Activated T-helper 1 cell treated with anti-CD3 and anti-CD28 coated beads, Interleukin-12 subunit alpha, Interleukin-12 subunit beta, Interleukin-2, Interleukin-4 antibody, amounts not matched to agents 30 ng/mL and 10 ng/mL and 1 ng/mL, durations not matched to agents 14 hours and 24 hours and 36 hours (primary cell): ENCODE measurements around the gene IL2. TPM values are rescaled to one million over a fixed set of nuclear protein-coding genes. Genes with fewer than 3 reads are reported as not detected.
A peak's percentile ranks its signal among the peaks of the same experiment; 100 is the strongest.

Experiments
- DNase-seq: peaks from one replicate; pipeline ENCODE4 v3.0.0; 2021; ENCODE audit warnings: low spot score
- H3K27ac Mint-ChIP-seq: one replicate; pipeline ENCODE4 v1.8.0; 2021; ENCODE audit warnings: mild to moderate bottlenecking, mixed read lengths
- H3K27me3 Mint-ChIP-seq: one replicate; pipeline ENCODE4 v1.8.0; 2022; ENCODE audit warnings: mild to moderate bottlenecking, moderate library complexity, mixed read lengths; ENCODE audit not compliant: insufficient read depth
- H3K36me3 Mint-ChIP-seq: one replicate; pipeline ENCODE4 v1.8.0; 2021; ENCODE audit warnings: low read depth, mixed read lengths
- H3K4me1 Mint-ChIP-seq: one replicate; pipeline ENCODE4 v1.8.0; 2021; ENCODE audit warnings: low read depth, mixed read lengths
- H3K4me3 Mint-ChIP-seq: one replicate; pipeline ENCODE4 v1.8.0; 2021; ENCODE audit warnings: mild to moderate bottlenecking, moderate library complexity, mixed read lengths
- H3K9me3 Mint-ChIP-seq: one replicate; pipeline ENCODE4 v1.8.0; 2021; ENCODE audit warnings: mixed read lengths
- intact Hi-C: fragments of 100-400 bp; cut with micrococcal nuclease; formaldehyde crosslinking; loops from one replicate; pipeline ENCODE4 v1.15.1; 2024
- total RNA-seq: library from RNA; stranded (reverse); gene quantifications from 2 replicates; pipeline ENCODE4 v1.2.3, GENCODE V29; 2022

Gene IL2
- 595 and 611 TPM in 2 replicates for total RNA-seq

DNA sequence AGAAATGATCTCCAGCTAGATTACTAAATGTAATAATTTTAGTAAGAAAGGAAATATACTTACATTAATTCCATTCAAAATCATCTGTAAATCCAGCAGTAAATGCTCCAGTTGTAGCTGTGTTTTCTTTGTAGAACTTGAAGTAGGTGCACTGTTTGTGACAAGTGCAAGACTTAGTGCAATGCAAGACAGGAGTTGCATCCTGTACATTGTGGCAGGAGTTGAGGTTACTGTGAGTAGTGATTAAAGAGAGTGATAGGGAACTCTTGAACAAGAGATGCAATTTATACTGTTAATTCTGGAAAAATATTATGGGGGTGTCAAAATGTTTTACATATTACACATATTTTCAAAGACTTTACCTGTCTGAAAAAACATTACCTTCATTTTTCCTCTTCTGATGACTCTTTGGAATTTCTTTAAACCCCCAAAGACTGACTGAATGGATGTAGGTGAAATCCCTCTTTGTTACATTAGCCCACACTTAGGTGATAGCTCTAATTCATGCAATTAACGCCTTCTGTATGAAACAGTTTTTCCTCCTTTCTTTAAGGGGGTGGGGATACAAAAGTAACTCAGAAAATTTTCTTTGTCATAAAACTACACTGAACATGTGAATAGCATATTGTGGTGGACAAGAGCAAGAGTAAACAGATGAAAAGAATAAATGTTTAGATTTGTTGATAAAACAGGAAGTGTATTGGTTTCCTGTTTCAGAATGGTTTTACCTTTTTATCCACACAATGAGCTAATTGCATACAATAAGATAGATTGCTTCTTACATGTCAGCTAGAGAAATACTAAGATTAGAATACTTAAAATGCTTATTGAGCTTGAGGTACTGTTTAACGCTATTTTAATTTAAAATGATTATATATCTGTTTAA lies at the start of gene IL2:
TSS of gene IL2 (minus strand) at position 495 of the 886 bp plus-strand sequence. CDS start at position 210, 285 bp downstream.
- no peaks in the 10 kb centered on the region for H3K27me3 Mint-ChIP-seq
- H3K4me3 Mint-ChIP-seq: peak within 1 kb of the TSS; percentile 78
- peak within 1 kb of the TSS; percentile 87 for H3K27ac Mint-ChIP-seq
- peaks cover 19% of the 10 kb centered on the region for H3K36me3 Mint-ChIP-seq
- H3K9me3 Mint-ChIP-seq: no peaks in the 10 kb centered on the region
- DNase-seq: no peak
- peaks cover 60% of the 10 kb centered on the region for H3K4me1 Mint-ChIP-seq
- intact Hi-C loops: loop anchor here (2.0 to 10.0 kb wide), 6 partner anchors 139 to 958 kb away; partner anchors contain the start of genes BLTP1 and NUDT6

DNA sequence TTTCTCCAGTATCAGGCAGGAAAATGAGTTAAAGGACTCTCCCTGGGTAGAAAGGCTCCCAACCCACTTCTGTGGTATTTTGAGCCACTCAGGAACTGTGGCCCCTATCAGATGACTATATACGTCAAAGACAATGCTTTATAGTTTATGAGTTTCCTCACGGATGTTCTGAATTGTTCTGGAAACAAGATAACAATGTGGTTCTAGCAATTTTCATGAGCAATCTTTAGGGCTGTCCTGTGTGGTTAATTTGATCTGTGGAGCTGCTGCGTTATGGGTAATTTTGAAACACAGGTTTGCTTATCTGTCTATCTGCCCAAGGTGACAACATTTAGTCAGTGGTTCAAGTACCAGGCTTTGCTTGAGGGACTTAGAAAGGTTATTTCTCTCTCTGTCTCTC lies 46.7 kb upstream of the IL2 start:
- H3K4me3 Mint-ChIP-seq: peak overlapping the region; percentile 21
- H3K27ac Mint-ChIP-seq: peak overlapping the region; percentile 64
- no peaks in the 10 kb centered on the region for H3K27me3 Mint-ChIP-seq
- H3K4me1 Mint-ChIP-seq: peaks cover 69% of the 10 kb centered on the region
- DNase-seq: no peak
- H3K36me3 Mint-ChIP-seq: peaks cover 10% of the 10 kb centered on the region
- peaks cover 5% of the 10 kb centered on the region for H3K9me3 Mint-ChIP-seq
- intact Hi-C loops: loop anchor here (1.0 to 2.0 kb wide), 5 partner anchors 32 to 118 kb away; partner anchors contain the start of gene IL21

DNA sequence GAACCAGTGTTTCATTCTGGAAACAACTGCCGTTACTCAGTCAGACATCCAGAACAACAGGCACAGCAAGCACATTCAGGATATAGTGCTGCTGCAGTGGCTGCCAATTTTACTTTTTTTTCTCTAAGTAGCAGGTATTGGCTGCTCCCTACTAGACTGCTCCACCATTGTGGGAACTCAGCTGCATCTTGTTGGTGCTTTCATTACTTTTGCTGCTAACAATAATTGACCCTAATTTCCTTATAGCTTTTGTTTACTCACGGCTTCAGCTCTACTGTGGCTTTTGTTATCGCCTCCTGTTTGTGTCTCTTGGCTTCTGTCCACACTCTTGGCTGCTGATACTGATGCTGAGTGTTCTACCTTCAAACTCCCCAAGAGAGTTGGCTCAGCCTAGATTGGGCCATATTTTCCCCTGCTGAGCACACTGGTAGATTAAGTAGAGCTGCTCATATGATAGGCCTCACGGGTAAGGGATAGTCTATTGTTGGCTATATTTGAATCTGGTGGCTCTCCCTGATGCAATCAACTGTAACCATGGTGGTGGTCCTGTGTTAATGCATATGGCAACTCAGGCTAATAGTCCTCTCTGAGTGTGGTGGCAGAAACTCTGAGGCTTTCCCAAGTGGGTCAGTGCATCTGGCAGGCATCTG lies 44.5 kb upstream of the IL2 start:
- no peak for DNase-seq
- H3K9me3 Mint-ChIP-seq: peaks cover 6% of the 10 kb centered on the region
- no peaks in the 10 kb centered on the region for H3K27me3 Mint-ChIP-seq
- intact Hi-C loops: no loop called here
- H3K4me1 Mint-ChIP-seq: peaks cover 48% of the 10 kb centered on the region
- no peak overlapping the region for H3K4me3 Mint-ChIP-seq
- peak overlapping the region; percentile 24 for H3K27ac Mint-ChIP-seq
- peaks cover 10% of the 10 kb centered on the region for H3K36me3 Mint-ChIP-seq

DNA sequence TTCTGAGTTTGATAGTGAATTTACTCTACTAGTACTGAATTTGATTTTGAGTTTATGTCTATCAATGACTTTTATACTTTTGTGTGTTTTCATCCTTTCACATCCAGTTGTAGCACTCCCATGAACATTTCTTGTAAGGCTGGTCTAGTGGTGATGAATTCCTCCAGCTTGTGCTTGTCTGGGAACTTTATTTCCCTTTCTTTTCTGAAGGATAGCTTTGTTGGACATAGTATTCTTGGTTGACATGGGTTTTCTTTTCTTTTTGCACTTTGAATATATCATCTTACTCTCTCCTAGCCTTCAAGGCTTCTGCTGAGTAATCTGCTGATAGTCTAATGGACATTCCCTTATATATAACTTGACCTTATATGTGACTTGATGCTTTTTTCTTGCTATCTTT lies 32.5 kb upstream of the IL2 start:
- Mint-ChIP-seq H3K4me1 (no peaks in the 10 kb centered on the region), H3K36me3 (peaks cover 7% of the 10 kb centered on the region), H3K9me3 (peaks cover 55% of the 10 kb centered on the region), H3K4me3 (no peak overlapping the region), H3K27me3 (no peaks in the 10 kb centered on the region), H3K27ac (no peak overlapping the region)
- intact Hi-C loops: no loop called here
- no peak for DNase-seq

DNA sequence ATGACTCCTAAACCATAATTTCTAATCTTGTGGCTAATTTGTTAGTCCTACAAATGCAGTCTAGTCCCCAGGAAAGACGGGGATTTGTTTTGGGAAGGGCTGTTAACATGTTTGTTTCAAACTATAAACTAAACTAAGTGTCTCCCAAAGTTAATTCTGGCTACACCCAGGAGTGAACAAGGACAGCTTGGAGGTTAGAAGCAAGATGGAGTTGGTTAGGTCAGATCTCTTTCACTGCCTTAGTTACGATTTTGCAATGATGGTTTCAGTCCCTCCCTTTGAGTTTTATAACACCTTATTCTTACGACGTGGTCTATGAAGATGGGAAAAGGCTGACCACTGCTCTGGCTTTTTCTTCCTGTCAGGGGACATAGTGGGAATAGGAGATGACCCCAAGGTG lies 27.0 kb upstream of the IL2 start:
- H3K27me3 Mint-ChIP-seq: no peaks in the 10 kb centered on the region
- no peak overlapping the region for H3K4me3 Mint-ChIP-seq
- H3K9me3 Mint-ChIP-seq: peaks cover 19% of the 10 kb centered on the region
- H3K27ac Mint-ChIP-seq: no peak overlapping the region
- no peaks in the 10 kb centered on the region for H3K36me3 Mint-ChIP-seq
- intact Hi-C loops: no loop called here
- DNase-seq: no peak
- H3K4me1 Mint-ChIP-seq: no peaks in the 10 kb centered on the region

DNA sequence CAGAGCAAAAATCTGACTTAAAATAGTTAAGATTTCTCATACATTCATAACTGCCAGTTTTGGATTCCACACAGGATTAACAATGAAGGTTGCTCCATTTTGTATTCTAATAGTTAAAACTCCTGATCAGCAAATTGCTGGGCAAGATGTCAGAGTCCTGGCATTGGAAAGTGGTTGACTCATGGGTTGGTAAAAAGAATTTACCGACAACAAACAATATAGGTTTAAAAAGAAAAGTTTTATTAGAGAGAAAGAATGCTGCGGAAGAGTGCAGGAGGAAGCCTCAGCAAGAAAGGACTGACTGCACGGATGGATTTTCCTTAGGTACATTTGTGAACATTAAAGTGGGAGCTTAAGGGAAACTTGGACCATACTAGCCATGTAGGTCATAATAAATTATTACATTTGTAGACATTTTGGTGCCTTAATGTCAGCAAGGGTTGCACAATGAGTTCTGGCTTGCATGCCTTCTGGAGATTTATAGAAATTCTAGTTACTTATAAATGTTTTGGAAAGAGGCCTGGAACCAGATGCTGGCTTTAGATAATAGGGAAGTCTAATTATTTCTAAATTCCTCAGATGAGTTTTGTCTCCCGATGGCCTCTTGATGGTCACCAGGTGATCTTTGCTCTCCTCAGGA lies 25.4 kb upstream of the IL2 start:
- no peak overlapping the region for H3K4me3 Mint-ChIP-seq
- intact Hi-C loops: no loop called here
- H3K27ac Mint-ChIP-seq: no peak overlapping the region
- H3K9me3 Mint-ChIP-seq: peaks cover 3% of the 10 kb centered on the region
- H3K4me1 Mint-ChIP-seq: no peaks in the 10 kb centered on the region
- DNase-seq: no peak
- H3K36me3 Mint-ChIP-seq: peaks cover 2% of the 10 kb centered on the region
- no peaks in the 10 kb centered on the region for H3K27me3 Mint-ChIP-seq

DNA sequence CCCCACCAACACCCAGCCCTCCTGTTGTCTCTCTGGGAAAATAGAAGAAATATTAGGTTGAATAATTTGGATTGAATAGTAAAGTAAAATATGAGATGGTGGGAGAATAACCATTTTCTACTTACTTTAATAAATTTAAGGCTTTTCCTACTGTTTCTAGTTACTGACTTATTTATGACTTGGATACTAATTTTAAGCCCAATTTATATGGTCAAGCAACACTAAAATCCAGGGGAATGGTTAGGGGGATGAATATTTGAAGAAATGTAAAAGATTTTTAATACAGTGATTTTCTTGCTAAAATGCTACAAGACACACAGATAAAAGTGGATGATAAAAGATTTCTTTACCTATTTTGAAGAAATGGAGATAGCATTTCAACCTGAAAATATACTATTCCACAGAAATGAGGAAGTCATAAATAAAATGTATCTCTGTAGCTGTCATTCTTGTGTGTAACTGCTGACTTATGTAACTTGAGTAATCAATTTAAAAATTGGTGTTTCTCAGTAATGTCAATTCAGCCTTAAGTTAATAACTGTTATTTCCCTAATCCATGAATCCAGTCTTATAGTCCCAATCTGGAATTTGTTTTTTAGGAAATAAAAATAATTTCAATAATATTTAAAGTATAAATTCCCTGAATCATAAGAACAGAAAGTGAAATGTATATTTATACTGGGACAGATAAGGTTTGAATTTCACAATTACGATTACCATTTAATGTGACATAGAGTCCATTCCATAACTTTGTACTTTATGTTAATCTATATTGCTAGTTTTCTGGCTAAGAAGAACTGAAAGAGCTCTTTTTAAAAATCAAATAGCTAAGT lies 24.3 kb upstream of the IL2 start:
- Mint-ChIP-seq H3K36me3 (peaks cover 2% of the 10 kb centered on the region), H3K4me3 (no peak overlapping the region), H3K9me3 (peaks cover 9% of the 10 kb centered on the region), H3K27me3 (no peaks in the 10 kb centered on the region), H3K4me1 (no peaks in the 10 kb centered on the region), H3K27ac (no peak overlapping the region)
- no peak for DNase-seq
- intact Hi-C loops: no loop called here

DNA sequence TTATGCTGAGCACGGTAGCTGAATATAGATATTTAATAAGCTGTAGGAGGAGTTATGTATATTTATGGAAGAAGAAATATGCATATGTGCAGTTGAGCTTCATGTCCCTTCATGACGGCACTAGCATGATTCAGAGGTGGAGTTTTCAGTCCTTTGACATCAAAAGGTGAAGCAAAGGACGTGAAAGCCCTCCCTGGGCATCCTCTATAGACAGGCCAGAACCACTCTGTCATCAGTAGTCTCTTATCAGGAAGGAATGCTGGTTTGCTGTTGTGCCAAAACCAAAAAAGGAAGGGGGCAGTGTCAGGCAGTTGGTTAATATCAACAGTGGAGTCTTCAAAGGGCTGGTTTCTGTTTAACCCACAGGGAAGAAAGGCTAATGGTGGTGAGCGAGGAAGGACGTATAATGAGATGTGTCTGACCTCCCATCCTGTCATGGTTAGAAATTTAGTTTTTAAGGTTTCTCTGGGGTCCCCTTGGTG lies 23.5 kb upstream of the IL2 start:
- Mint-ChIP-seq H3K27ac (no peak overlapping the region), H3K36me3 (peaks cover 2% of the 10 kb centered on the region), H3K9me3 (peaks cover 15% of the 10 kb centered on the region), H3K27me3 (no peaks in the 10 kb centered on the region), H3K4me3 (no peak overlapping the region), H3K4me1 (no peaks in the 10 kb centered on the region)
- DNase-seq: no peak
- intact Hi-C loops: no loop called here

DNA sequence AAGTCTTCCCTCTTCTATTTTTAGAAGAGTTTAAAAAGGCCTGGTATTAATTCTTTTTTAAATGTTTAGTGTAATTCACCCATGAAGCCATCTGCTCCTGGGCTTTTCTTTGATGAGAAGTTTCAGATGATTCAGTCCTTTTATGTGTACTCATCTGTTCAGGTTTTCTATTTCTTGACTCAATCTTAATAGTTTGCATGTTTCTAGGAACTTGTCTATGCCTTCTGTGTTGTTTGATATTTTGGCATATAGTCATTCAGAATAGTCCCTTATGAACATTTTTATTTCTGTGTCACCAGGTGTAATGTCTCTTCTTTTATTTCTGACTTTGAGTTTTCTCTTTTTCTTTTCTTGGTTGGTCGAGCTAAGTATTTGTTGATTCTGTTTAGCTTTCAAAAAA lies 20.2 kb upstream of the IL2 start:
- intact Hi-C loops: no loop called here
- no peak overlapping the region for H3K4me3 Mint-ChIP-seq
- H3K4me1 Mint-ChIP-seq: no peaks in the 10 kb centered on the region
- peaks cover 2% of the 10 kb centered on the region for H3K36me3 Mint-ChIP-seq
- H3K27ac Mint-ChIP-seq: no peak overlapping the region
- no peak for DNase-seq
- H3K9me3 Mint-ChIP-seq: peaks cover 27% of the 10 kb centered on the region
- H3K27me3 Mint-ChIP-seq: no peaks in the 10 kb centered on the region

DNA sequence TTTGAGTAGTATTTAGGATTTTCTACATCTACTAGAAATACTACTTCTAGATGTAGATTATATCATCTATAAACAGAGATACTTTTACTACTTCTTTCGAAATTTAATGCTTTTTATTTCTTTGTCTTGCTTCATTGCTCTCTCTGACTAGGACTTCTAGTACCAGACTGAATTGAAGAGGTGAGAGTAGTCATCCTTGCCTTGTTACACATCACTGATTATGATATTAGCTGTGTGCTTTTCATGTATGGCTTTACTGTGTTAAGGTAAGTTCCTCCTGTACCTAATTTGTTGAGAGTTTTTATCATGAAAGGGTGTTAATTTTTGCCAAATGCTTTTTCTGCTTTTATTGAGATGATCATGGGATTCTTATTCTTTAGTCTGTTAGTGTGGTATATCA lies 19.6 kb upstream of the IL2 start:
- peaks cover 2% of the 10 kb centered on the region for H3K36me3 Mint-ChIP-seq
- H3K9me3 Mint-ChIP-seq: peaks cover 27% of the 10 kb centered on the region
- intact Hi-C loops: no loop called here
- no peak overlapping the region for H3K4me3 Mint-ChIP-seq
- no peak for DNase-seq
- no peak overlapping the region for H3K27ac Mint-ChIP-seq
- no peaks in the 10 kb centered on the region for H3K4me1 Mint-ChIP-seq
- no peaks in the 10 kb centered on the region for H3K27me3 Mint-ChIP-seq

DNA sequence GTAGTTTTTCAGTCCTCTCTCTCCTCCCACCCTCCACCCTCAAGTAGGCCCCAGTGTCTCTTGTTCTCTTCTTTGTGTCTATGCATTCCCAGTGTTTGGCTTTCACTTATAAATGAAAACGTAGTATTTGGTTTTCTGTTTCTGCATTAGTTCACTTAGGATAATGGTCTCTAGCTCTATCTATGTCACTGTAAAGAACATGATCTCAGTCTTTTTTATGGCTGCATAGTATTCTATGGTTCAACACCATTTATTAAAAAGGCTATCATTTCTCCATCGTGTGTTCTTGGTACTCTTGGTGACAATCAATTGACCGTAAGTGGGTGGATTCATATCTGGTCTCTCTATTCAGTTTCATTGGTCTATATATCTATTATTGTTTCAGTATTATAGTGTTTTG lies 18.7 kb upstream of the IL2 start:
- H3K36me3 Mint-ChIP-seq: peaks cover 2% of the 10 kb centered on the region
- no peaks in the 10 kb centered on the region for H3K4me1 Mint-ChIP-seq
- no peak for DNase-seq
- intact Hi-C loops: no loop called here
- H3K27ac Mint-ChIP-seq: no peak overlapping the region
- H3K4me3 Mint-ChIP-seq: no peak overlapping the region
- H3K9me3 Mint-ChIP-seq: peaks cover 36% of the 10 kb centered on the region
- no peaks in the 10 kb centered on the region for H3K27me3 Mint-ChIP-seq

DNA sequence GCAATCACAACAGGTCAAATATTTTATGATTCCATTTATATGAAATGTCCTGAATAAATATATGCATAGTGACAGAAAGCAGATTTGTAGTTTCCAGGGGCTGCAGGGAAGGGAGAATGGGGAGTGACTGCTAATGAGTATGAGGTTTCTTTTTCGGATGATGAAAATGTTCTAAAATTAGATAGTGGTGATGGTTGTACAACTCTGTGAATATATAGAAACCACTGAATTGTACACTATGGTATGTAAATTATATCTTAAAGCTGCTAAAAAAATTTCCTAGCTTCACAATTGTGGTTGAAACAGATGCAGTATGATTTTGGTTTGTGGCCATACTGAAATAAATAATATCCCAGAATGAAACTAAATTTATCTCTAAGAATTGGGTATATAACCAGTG lies 12.9 kb upstream of the IL2 start:
- intact Hi-C loops: loop anchor here (1.0 kb wide), 1 partner anchor 11 kb away; no protein-coding TSS in a partner anchor
- peaks cover 4% of the 10 kb centered on the region for H3K36me3 Mint-ChIP-seq
- no peaks in the 10 kb centered on the region for H3K27me3 Mint-ChIP-seq
- peaks cover 56% of the 10 kb centered on the region for H3K9me3 Mint-ChIP-seq
- H3K4me3 Mint-ChIP-seq: no peak overlapping the region
- no peaks in the 10 kb centered on the region for H3K4me1 Mint-ChIP-seq
- DNase-seq: no peak
- H3K27ac Mint-ChIP-seq: no peak overlapping the region
